GM19372 (cell line): ENCODE results near the gene SCNN1A.

Experiments
- ATAC-seq: cut with Tn5 transposase; IDR thresholded peaks from one replicate; pipeline ENCODE4 v1.9.1; 2021; ENCODE audit warnings: mild to moderate bottlenecking, low read depth, moderate library complexity; ENCODE audit not compliant: unreplicated experiment

SCNN1A gene

GRCh38 chr12:6375269-6376078, at the start of gene SCNN1A:
SCNN1A (minus strand) TSS chr12:6375563; CDS start chr12:6374783, 780 bp downstream.
- ATAC-seq, result no peak

DNA sequence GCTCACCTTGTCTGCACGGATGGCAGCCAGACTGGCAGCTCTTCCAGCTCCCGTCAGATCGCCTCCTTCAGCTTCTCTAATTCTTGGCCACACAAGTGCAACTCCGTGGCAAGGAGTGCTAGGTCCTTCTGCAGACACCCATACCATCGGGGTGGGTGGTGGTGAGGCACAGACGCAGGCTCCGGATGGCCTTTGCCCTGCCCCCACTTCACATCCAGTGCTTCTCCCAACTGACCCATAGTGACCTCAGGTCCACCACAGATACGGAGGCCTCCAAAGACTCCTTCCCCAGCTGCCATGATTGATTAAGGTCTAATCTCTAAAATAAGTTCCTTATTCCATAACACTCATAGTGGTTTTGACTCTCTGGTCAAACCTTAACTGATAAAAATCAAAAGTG, 49.5 kb upstream of the SCNN1A start:
- ATAC-seq, result no peak

GRCh38 chr12:6424008-6424347, 48.6 kb upstream of the SCNN1A start:
- no peak for ATAC-seq

DNA sequence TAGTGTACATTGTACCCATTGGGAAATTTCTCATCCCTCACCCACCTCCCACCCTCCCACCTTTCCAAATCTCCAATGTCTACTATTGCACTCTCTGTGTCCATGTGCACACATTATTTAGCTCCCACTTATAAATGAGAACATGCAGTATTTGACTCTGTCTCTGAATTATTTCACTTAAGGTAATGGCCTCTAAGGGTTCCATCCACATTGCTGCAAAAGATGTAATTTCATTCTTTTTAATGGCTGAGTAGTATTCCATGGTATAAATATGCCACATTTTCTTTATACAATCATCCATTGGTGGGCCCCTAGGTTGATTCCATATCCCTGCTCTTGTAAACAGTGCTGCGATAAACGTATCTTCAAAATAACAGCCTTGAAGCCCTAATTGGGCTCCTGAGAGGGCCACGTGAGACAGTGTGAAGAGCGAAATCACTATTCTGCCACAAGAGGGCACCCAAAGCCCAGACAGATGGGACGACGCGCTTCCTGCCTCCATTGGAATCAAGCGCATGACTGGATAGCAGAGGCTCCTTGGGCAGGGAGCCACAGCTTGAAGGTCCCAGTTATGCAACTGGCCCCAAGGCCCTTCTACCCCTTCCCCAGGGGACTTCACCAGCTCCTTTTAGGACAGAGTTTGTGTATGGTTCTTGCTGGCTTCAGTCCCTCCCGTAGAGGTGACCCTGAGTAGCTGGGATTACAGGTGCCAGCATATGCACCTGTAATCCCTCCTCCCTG, 48.1 kb upstream of the SCNN1A start:
- no peak for ATAC-seq

- ATAC-seq, result no peak
Observed at GRCh38 chr12:6420364-6420763, 45.0 kb upstream of the SCNN1A start.

DNA sequence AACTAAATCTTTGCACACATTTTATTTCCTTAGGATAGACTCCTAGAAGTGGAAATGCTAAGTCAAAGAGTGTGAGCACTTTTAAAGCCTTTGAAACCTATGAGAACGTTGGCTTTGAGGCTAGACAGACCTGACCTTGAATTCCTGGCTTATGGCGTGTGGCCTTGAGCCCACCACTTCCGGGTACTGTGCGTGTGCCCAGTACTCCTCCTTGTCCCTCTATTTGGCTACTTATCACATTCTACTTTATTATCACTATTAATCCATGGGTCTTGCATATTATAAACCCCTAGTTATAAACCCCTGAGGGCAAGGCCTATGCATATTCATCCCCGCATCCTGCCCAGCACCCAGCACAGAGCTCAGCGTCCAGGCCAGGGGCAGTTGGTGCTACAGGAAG, 43.4 kb upstream of the SCNN1A start:
- ATAC-seq, result no peak

- ATAC-seq, result no peak
Observed at GRCh38 chr12:6416596-6416995, 41.2 kb upstream of the SCNN1A start.

DNA sequence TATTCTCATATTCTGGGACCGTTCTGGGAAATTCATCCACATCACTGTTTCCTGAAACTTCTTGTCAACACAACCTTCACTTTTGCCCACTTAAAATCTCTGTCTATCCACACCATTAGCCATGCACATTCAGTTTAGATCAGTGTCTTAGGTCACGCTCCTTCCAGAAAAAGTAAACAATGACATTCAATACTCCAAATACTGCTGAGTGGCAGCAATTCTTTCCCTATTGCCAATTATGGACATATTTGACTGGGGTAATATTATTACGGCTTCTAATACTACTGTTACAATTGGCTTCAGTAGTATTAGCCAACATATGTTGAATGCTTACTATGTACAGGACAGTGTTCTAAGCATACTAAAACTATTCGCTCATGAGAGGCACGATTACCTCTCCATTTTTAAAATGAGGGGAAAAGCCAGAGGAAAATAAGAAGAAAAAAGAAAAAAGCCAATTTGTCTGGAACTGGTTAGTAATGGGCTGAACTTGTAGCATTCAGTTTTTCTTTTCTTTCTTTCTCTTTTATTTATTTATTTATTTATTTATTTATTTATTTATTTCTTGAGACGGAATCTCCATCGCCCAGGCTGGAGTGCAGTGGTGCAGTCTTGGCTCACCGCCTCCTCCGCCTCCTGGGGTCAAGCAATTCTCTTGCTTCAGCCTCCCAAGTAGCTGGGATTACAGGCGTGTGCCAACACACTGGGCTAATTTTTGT, 32.0 kb upstream of the SCNN1A start:
- no peak for ATAC-seq

DNA sequence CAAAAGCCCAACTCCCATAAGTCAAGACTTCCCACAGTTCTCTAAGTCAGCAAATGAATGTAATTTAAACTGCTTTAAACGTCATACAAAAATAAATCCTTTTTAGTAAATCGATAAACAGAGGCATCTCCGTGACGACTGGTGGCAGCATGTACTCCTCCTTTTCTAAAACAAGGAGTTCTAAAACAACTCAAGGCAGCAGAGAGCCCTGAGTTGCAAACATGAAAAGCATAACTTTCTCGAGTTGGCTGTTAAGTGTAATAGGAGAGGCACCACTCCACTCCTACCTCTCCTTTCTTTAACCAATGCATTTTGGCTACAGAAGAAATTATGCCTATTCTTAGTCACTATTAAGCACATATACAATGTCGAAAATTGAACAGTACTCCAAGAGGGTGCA, 30.6 kb upstream of the SCNN1A start:
- no peak for ATAC-seq

DNA sequence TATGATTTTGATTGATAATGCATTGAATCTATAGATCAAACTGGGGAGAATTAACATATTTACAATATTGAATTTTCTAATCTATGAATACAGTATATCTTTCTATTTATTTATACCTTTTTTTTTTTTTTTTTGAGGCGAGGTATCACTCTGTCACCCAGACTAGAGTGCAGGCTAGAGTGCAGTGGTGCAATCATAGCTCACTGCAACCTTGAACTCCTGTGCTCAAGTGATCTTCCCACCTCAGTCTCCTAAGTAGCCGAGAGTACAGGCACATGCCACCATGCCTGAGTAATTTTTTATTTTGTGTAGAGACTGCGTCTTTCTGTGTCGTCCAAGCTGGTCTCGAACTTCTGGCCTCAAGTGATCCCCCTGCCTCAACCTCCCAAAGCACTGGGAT, 29.0 kb upstream of the SCNN1A start:
- no peak for ATAC-seq

DNA sequence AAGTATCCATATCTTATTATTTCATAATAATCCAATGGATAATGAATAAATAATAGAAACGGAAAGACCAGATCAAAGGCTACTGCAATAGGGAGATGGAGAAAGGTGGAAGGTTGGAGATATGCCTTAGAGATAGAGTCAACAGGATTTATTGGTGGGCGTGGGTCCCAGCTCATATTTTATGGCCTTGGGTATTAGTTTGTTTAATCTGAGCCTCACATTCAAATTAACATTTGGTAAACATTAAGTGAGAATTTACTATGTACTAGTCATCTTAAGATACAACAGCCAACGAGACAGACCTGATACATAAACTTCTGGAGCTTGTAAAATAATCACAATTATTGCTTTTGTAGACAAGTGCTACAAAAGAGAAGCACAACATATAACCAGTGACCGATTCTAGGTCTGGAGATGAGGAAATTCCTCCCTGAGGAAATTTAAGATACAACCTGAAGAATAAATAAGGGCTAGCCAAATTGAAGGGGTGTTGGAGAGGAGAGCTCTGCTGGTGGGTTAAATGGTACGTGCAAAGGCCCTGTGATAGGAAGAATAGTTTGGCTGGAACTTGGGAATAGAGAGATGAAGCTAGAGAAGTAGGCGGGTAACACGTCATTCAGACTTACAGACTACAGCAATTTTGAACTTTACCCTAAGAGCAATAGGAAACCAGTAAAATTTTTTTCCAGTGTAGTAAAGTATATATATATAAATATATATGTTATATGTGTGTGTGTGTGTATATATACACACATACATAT, 24.7 kb upstream of the SCNN1A start:
- no peak for ATAC-seq

DNA sequence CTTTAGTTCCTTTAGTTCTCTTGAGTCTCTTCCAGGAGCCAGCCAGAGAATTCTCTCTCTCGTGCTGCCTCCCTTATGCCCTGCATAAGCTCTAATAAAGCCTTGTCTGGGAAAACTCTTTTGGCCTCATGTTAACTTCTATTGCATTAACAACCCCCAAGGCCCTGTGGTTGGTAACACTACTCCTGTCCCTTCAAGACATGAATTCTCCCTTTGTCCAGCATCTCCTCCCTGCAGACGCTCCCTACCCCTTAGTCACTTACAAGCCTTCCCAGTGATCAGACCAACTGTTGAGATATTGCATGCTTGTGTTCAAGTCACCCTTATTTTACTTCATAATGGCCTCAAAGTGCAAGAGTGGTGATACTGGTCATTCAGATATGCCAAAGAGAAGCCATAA, 20.7 kb upstream of the SCNN1A start:
- ATAC-seq, result no peak

DNA sequence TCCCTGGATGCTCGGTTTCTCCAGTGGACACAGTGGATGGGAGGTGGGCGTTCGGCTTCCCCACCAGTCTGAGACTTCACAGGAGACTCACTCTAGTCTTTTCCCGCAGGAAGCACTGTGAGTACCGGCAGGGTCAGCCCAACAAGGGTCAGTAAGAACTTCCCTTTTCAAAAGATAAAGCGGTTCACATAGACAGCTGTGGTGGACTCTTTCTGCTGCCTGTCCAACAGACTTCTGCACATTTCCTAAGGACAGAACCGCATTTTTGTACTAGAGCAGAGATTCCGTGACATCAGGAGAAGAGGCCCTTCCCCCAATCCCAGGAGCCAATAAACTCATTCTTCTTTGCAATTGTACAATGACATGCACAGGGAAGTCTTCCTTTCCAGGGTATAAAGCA, 19.0 kb upstream of the SCNN1A start:
- no peak for ATAC-seq

- no peak for ATAC-seq
Observed at GRCh38 chr12:6393109-6393508, 17.7 kb upstream of the SCNN1A start.

- no peak for ATAC-seq
Observed at GRCh38 chr12:6392504-6392903, 17.1 kb upstream of the SCNN1A start.

GRCh38 chr12:6391013-6391412, 15.7 kb upstream of the SCNN1A start:
- no peak for ATAC-seq

DNA sequence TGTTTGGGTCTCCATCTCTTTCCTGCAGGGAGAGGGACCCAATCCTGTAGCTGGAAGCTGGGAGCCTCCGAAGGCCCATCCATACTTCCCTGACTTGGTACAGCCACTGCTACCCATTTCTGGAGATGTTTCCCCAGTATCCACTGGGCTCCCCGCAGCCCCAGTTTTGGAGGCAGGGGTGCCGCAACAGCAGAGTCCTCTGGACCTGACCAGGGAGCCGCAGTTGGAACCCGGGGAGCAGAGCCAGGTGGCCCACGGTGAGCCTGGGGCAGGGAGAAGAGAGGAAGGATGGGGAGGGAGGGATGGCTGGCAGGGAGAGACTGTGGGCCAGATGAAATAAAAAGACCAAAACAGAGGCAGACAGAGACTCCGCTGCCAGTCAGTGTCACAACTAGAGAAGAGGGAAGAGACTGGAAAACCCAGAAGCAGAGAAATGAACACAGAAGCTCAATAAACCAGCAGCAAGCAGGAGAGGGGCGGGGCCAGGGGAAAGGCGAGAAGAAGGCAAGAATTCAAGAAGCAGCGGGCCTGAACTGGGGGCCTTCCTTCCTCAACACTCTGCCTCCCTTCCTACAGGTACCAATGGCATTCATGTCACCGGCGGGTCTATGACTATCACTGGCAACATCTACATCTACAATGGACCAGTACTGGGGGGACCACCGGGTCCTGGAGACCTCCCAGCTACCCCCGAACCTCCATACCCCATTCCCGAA, 14.9 kb upstream of the SCNN1A start:
- ATAC-seq, result no peak

DNA sequence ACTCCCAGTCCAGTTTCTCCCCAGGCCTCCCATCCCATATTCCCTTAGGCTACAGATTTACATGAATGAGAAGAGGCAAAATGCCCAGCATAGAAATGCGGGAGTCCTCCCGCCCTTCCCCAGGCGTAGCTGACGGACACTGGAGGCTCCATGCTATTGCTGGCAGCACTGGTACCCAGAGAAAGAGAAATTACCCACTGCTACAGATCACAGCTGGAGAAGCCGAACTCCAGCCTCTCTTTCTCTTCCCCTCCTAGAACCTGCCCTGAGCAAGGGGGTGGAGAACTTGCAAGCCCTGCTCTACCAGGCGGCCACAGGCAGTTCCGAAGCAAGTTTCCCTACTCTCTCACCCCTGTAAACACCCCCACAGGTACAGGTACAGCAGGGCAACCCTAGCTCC, 12.2 kb upstream of the SCNN1A start:
- ATAC-seq, result no peak

DNA sequence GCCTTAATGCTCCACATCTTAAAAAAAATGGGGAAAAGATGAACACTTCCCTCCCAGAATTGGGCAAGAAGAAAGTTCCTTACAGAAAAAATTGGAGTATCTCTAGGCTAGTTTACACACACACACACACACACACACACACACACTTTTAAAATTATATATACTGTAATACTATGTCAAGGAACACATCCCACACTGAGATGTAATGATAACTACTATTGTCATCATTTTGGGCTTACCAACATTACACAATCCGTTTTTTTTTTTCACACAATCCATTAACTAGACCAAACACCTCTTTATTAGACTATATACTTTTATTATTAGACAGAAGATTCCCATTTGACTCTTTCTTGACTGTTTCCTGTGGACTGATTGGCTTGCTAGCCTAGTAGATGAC, 11.1 kb upstream of the SCNN1A start:
- ATAC-seq, result no peak

- ATAC-seq, result no peak
Observed at GRCh38 chr12:6386038-6386437, 10.7 kb upstream of the SCNN1A start.
